Neural cell (in vitro differentiated cells): ENCODE results near the gene CELSR1.

ENCODE experiments used
- EP300 ChIP-seq: fragments of 450-650 bp; conservative IDR thresholded peaks from 2 replicates; pipeline ENCODE4 v1.6.1; 2014; ENCODE audit warnings: antibody characterized with exemption, mild to moderate bottlenecking, moderate library complexity; ENCODE audit not compliant: poor library complexity, severe bottlenecking
- EZH2 ChIP-seq: fragments of 200-600, 300-800 bp; shearing (Covaris generic), sonication (generic); IDR thresholded peaks from 2 replicates; pipeline ENCODE4 v1.6.1; 2014; ENCODE audit warnings: antibody characterized with exemption, low read length, borderline replicate concordance, mild to moderate bottlenecking; ENCODE audit not compliant: insufficient read depth, poor library complexity, severe bottlenecking
- MXI1 ChIP-seq: fragments of 450-650 bp; conservative IDR thresholded peaks from 2 replicates; pipeline ENCODE4 v1.6.1; 2014; ENCODE audit warnings: antibody characterized with exemption, mild to moderate bottlenecking; ENCODE audit not compliant: poor library complexity, severe bottlenecking
- POLR2AphosphoS5 ChIP-seq: IDR thresholded peaks from 2 replicates; pipeline ENCODE4 v1.6.1; 2012
- RAD21 ChIP-seq: fragments of 450-650 bp; conservative IDR thresholded peaks from 2 replicates; pipeline ENCODE4 v1.6.1; 2014; ENCODE audit warnings: antibody characterized with exemption, mild to moderate bottlenecking, moderate library complexity
- TF ChIP-seq, protein P1 (sequence below): fragments of 450-650 bp; IDR thresholded peaks from 2 replicates; pipeline ENCODE4 v1.5.1; 2014; ENCODE audit warnings: antibody characterized with exemption, mild to moderate bottlenecking, moderate library complexity; ENCODE audit not compliant: poor library complexity, severe bottlenecking

DNA sequence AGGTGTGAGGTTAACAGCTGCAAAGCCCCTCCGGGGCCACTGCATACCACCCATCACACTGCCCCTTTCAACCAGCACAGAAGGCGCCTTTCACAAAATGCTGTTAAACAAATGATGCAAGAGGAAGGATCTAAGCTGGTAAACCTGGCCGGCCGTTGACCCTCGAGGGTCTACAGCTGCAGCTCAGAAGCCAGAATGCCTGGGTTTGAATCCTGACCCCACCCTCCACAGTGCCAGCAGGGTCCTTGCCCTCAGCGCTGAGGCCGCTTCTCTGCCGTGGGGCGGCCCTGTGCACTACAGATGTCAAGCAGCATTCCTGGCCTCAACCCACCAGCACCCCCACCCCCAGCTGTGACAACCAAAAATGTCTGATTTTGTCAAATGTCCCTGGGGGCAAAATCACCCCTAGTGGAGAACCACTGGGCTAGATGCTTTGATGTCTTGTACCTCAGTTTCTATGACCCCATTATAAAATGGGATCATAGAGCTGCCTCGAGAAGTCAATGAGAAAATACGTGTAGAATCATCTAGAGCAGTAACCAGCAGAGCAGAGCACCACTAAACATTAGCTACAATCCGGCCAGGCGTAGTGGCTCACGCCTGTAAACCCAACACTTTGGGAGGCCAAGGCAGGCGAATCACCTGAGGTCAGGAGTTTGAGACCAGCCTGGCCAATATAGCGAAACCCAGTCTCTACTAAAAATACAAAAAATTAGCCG lies 77.9 kb downstream of the CELSR1 start:
- TF ChIP-seq, protein P1, sequence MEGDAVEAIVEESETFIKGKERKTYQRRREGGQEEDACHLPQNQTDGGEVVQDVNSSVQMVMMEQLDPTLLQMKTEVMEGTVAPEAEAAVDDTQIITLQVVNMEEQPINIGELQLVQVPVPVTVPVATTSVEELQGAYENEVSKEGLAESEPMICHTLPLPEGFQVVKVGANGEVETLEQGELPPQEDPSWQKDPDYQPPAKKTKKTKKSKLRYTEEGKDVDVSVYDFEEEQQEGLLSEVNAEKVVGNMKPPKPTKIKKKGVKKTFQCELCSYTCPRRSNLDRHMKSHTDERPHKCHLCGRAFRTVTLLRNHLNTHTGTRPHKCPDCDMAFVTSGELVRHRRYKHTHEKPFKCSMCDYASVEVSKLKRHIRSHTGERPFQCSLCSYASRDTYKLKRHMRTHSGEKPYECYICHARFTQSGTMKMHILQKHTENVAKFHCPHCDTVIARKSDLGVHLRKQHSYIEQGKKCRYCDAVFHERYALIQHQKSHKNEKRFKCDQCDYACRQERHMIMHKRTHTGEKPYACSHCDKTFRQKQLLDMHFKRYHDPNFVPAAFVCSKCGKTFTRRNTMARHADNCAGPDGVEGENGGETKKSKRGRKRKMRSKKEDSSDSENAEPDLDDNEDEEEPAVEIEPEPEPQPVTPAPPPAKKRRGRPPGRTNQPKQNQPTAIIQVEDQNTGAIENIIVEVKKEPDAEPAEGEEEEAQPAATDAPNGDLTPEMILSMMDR: no peak
- no peak for TF ChIP-seq POLR2AphosphoS5
- no peak for TF ChIP-seq RAD21
- no peak for TF ChIP-seq EZH2
- no peak for TF ChIP-seq MXI1
- no peak for TF ChIP-seq EP300
